MM.1S (cell line): ENCODE data around the gene COQ8B.

ENCODE experiments used
- EZH2 ChIP-seq: fragments of 300-600 bp; sonication (generic); optimal IDR thresholded peaks from 2 replicates; pipeline ENCODE3; 2017; ENCODE audit warnings: low read depth, mild to moderate bottlenecking, antibody characterized with exemption, low read length, mixed read lengths
- EZH2phosphoT487 ChIP-seq: fragments of 300-600 bp; sonication (generic); IDR thresholded peaks from 2 replicates; pipeline ENCODE4 v1.6.1; 2018; ENCODE audit warnings: antibody characterized with exemption, low read length
- TF ChIP-seq, protein P1 (sequence below): fragments of 300-600 bp; sonication (generic); IDR thresholded peaks from 2 replicates; pipeline ENCODE4 v1.5.1; 2016; ENCODE audit warnings: antibody characterized with exemption, low read length, mixed read lengths

DNA sequence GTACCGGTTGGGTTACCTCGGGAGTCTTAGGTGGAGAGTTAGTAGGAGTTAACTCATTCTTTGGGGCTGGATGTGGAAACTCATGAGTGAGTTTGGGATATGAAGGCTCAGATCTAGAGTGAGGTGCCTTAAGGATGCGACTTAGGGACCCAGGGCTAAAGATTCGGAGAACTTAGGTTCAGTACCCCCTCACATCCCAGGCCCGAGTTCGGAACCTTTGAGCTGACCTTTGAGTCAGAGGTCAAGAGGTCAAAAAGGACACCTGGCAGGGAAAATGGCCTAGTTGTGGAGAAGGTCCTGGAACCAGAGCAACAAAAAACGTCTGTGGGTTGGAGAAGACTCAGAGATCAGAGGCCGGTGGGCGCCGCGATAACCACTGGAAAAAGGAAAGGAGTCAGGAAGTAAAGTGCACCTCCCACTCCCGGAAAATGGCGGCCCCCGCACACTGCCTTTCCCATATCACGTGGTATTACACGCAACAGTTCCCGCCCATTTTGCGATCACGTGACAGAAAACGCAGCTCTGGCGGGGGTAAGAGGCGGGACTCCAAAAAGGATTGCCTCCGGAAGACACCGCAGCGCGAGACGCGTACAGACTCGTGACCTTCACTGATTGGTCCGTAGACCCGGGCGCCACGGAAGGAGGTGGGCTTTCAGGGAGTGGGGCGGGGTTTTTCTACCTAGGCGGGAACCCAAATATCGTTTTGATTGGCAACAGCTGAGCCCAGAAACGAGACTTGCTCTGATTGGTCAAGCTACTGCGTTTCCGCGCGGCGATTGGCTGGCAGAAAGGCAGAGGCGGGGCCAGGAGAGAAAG is 33.6 kb upstream of the COQ8B start, which contains the start of gene ACTMAP:
- TF ChIP-seq, protein P1, sequence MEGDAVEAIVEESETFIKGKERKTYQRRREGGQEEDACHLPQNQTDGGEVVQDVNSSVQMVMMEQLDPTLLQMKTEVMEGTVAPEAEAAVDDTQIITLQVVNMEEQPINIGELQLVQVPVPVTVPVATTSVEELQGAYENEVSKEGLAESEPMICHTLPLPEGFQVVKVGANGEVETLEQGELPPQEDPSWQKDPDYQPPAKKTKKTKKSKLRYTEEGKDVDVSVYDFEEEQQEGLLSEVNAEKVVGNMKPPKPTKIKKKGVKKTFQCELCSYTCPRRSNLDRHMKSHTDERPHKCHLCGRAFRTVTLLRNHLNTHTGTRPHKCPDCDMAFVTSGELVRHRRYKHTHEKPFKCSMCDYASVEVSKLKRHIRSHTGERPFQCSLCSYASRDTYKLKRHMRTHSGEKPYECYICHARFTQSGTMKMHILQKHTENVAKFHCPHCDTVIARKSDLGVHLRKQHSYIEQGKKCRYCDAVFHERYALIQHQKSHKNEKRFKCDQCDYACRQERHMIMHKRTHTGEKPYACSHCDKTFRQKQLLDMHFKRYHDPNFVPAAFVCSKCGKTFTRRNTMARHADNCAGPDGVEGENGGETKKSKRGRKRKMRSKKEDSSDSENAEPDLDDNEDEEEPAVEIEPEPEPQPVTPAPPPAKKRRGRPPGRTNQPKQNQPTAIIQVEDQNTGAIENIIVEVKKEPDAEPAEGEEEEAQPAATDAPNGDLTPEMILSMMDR = no peak
- TF ChIP-seq EZH2phosphoT487 = no peak
- TF ChIP-seq EZH2 = no peak
